GM10266 (cell line): ENCODE data around the gene HOXD12.

Experiments
- DNase-seq: peaks from one replicate; pipeline ENCODE4 v3.0.0; 2012; ENCODE audit errors: extremely low spot score
- CTCF ChIP-seq: IDR thresholded peaks from 2 replicates; pipeline ENCODE4 v1.5.1; 2012; ENCODE audit warnings: mild to moderate bottlenecking, low read depth; ENCODE audit not compliant: control insufficient read depth, insufficient read depth; ENCODE audit errors: missing control alignments

HOXD12 gene

GRCh38 chr2:176096243-176096985 lies 3.2 kb upstream of the HOXD12 start:
- no peak for DNase-seq
- no peak for TF ChIP-seq CTCF

GRCh38 chr2:176096986-176097819 lies 2.4 kb upstream of the HOXD12 start:
- peak; percentile 83 for TF ChIP-seq CTCF
- DNase-seq: peak; percentile 81

- TF ChIP-seq CTCF: no peak
- DNase-seq: no peak
These were observed 1.7 kb upstream of the HOXD12 start for GRCh38 chr2:176097820-176098365.

- no peak for TF ChIP-seq CTCF
- DNase-seq: no peak
These were observed 1.0 kb upstream of the HOXD12 start for GRCh38 chr2:176098366-176099158.

- DNase-seq: no peak
- no peak for TF ChIP-seq CTCF
These were observed 352 bp upstream of the HOXD12 start for GRCh38 chr2:176099159-176099727.

GRCh38 chr2:176100547-176101140 lies 1.0 kb downstream of the HOXD12 start:
- no peak for DNase-seq
- TF ChIP-seq CTCF: no peak
